SK-N-SH (cell line): ENCODE data around the gene FHOD3.

Source experiments
- CTCF ChIP-seq: fragments of 200-600 bp; sonication (generic); IDR thresholded peaks from 2 replicates; pipeline ENCODE4 v1.6.1; 2017; ENCODE audit warnings: antibody characterized with exemption, mild to moderate bottlenecking, moderate library complexity
- EZH2phosphoT487 ChIP-seq: fragments of 200-600 bp; sonication (generic); IDR thresholded peaks from 2 replicates; pipeline ENCODE4 v1.6.1; 2017; ENCODE audit warnings: low read depth, mixed run types, mild to moderate bottlenecking, antibody characterized with exemption, moderate library complexity, borderline replicate concordance
- FOSL2 ChIP-seq: IDR thresholded peaks from 2 replicates; pipeline ENCODE4 v1.4.0; 2012; ENCODE audit warnings: low read depth, mild to moderate bottlenecking, moderate library complexity, borderline replicate concordance

- TF ChIP-seq FOSL2 (no peak), EZH2phosphoT487 (no peak), CTCF (no peak)
Measured at GRCh38 chr18:36825526-36825925, 528.0 kb downstream of the FHOD3 start.
